Caco-2 (cell line): ENCODE data around the gene USP43. TPM values are rescaled to one million over a fixed set of nuclear protein-coding genes. Genes with fewer than 3 reads are reported as not detected.

Experiments
- BruUV-seq: library from RNA; stranded (reverse); fragments of 400-500 nt; replicated peaks from 2 replicates; lab custom pipeline; 2021; lab: Mats Ljungman, UMichigan
- CTCF ChIA-PET: fragments of 300-600 bp; sonication (Branson Sonifier 250); formaldehyde crosslinking; loops from one replicate; lab custom pipeline; 2022; ENCODE audit warnings: antibody characterized with exemption; lab: Charles Lee
- POLR2A ChIA-PET: fragments of 300-600 bp; sonication (Branson Sonifier 250); formaldehyde crosslinking; loops from one replicate; lab custom pipeline; 2022; ENCODE audit warnings: antibody characterized with exemption; lab: Charles Lee
- DNase-seq, 2 experiments: peaks; one replicate each; pipeline versions ENCODE4 v3.0.0 to v3.0.0-alpha.2; 2020 to 2022
- H3K27me3 ChIP-seq: replicated peaks from 2 replicates; pipeline ENCODE4 v1.6.0; 2011; ENCODE audit warnings: low read length; ENCODE audit not compliant: control insufficient read depth, insufficient read depth
- H3K36me3 ChIP-seq: 2 replicates; pipeline ENCODE4 v1.5.1; 2011; ENCODE audit warnings: low read length; ENCODE audit not compliant: control insufficient read depth, insufficient read depth
- H3K4me1 ChIP-seq: fragments of 250-450 bp; sonication (Bioruptor Pico); 2 replicates; pipeline ENCODE4 v1.5.1; 2020; ENCODE audit warnings: mild to moderate bottlenecking
- H3K4me3 ChIP-seq: 2 replicates; pipeline ENCODE4 v1.5.1; 2011; ENCODE audit warnings: low read depth, mild to moderate bottlenecking, control low read depth, low read length
- H3K9me3 ChIP-seq: fragments of 250-450 bp; sonication (Bioruptor Pico); 2 replicates; pipeline ENCODE4 v1.5.1; 2020; ENCODE audit warnings: mild to moderate bottlenecking, moderate library complexity
- H3K27ac Mint-ChIP-seq: one replicate; pipeline ENCODE4 v1.8.0; 2022; ENCODE audit warnings: mixed read lengths; ENCODE audit not compliant: unreplicated experiment
- H3K27me3 Mint-ChIP-seq: one replicate; pipeline ENCODE4 v1.8.0; 2022; ENCODE audit warnings: mixed read lengths; ENCODE audit not compliant: insufficient read depth, unreplicated experiment
- H3K36me3 Mint-ChIP-seq: one replicate; pipeline ENCODE4 v1.8.0; 2022; ENCODE audit warnings: mild to moderate bottlenecking, mixed read lengths; ENCODE audit not compliant: insufficient read depth, unreplicated experiment
- H3K4me1 Mint-ChIP-seq: one replicate; pipeline ENCODE4 v1.8.0; 2022; ENCODE audit warnings: low read depth, mixed read lengths; ENCODE audit not compliant: unreplicated experiment
- H3K4me3 Mint-ChIP-seq: one replicate; pipeline ENCODE4 v1.8.0; 2022; ENCODE audit warnings: mild to moderate bottlenecking, moderate library complexity, mixed read lengths; ENCODE audit not compliant: unreplicated experiment
- H3K9me3 Mint-ChIP-seq: one replicate; pipeline ENCODE4 v1.8.0; 2022; ENCODE audit warnings: mixed read lengths; ENCODE audit not compliant: unreplicated experiment
- intact Hi-C: fragments of 100-400 bp; cut with micrococcal nuclease; formaldehyde crosslinking; loops from one replicate; pipeline ENCODE4 v1.10.0; 2022; ENCODE audit not compliant: unreplicated experiment
- total RNA-seq: library from RNA; stranded (reverse); gene quantifications from 2 replicates; pipeline ENCODE4 v1.2.3, GENCODE V29; 2022
- TF ChIP-seq, protein P1 (sequence below), 2 experiments: fragments of 200-600 bp in 1 of 2; IDR thresholded peaks; 1 replicate in 1 of 2; 2 replicates in 1 of 2; pipeline versions ENCODE4 v1.5.1 to v1.8.0; 2011 to 2022; ENCODE audit warnings: antibody characterized with exemption in 1 of 2, control low read depth in 1 of 2, inconsistent platforms in 1 of 2, low read depth in 1 of 2, low read length in 1 of 2, mild to moderate bottlenecking in 1 of 2, moderate library complexity in 1 of 2; ENCODE audit not compliant: insufficient read depth in 1 of 2, severe bottlenecking in 1 of 2, unreplicated experiment in 1 of 2

Gene USP43
- total RNA-seq, 1 experiment from 2014 or later = 6.0 TPM

DNA sequence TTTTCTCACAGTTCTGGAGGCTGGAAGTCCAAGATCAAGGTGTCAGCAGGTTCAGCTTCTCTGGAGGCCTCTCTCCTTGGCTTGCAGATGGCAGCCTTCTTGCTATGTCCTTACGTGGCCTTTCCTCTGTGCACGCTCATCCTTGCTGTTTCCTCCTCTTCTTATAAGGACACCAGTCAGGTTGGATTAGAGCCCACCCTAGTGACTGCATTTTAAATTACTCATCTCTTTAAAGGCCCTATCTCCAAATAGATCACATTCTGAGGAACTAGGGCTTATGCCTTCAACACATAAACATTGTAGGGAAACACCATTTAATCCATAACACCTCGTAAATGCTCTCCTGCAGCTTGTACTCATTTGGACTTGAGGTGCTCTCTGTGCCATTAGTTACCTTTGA lies 109.8 kb downstream of the USP43 start:
- ChIA-PET CTCF (no interaction called here), POLR2A (no interaction called here)
- Histone ChIP-seq H3K9me3 (no peaks in the 10 kb centered on the region), H3K4me3 (no peak overlapping the region), H3K36me3 (no peaks in the 10 kb centered on the region), H3K4me1 (no peaks in the 10 kb centered on the region), H3K27me3 (no peaks in the 10 kb centered on the region)
- Mint-ChIP-seq H3K9me3 (no peaks in the 10 kb centered on the region), H3K27ac (no peak overlapping the region), H3K4me3 (no peak overlapping the region), H3K36me3 (no peaks in the 10 kb centered on the region), H3K27me3 (peaks cover 9% of the 10 kb centered on the region), H3K4me1 (no peaks in the 10 kb centered on the region)
- TF ChIP-seq, protein P1, sequence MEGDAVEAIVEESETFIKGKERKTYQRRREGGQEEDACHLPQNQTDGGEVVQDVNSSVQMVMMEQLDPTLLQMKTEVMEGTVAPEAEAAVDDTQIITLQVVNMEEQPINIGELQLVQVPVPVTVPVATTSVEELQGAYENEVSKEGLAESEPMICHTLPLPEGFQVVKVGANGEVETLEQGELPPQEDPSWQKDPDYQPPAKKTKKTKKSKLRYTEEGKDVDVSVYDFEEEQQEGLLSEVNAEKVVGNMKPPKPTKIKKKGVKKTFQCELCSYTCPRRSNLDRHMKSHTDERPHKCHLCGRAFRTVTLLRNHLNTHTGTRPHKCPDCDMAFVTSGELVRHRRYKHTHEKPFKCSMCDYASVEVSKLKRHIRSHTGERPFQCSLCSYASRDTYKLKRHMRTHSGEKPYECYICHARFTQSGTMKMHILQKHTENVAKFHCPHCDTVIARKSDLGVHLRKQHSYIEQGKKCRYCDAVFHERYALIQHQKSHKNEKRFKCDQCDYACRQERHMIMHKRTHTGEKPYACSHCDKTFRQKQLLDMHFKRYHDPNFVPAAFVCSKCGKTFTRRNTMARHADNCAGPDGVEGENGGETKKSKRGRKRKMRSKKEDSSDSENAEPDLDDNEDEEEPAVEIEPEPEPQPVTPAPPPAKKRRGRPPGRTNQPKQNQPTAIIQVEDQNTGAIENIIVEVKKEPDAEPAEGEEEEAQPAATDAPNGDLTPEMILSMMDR (IDR thresholded peaks at IDR 0.05; ENCODE audit: insufficient read depth in 1 of 2, low read depth in 1 of 2, low read length in 1 of 2, severe bottlenecking in 1 of 2, unreplicated experiment in 1 of 2) = no peak
- BruUV-seq = no TSS peak
- intact Hi-C loops = no loop called here
- DNase-seq = no peak

DNA sequence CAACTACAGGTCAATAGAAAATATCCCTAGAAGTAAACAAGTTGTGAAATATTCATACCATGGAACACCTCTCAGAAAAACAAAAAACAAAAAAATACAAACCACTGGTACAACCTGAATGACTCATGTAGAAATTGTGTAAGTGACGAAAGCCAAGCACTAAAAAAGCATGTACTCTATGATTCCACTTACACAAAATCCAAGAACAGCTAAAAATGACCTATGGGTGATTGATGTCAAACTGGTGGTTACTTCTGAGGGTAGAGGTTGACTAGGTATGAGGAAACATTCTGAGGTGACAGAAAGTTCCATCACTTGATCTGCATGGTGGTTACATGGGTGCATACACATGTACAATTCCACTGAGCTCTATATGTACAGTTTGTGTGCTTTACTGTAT lies 114.9 kb downstream of the USP43 start:
- Histone ChIP-seq H3K4me1 (no peaks in the 10 kb centered on the region), H3K9me3 (no peaks in the 10 kb centered on the region), H3K27me3 (no peaks in the 10 kb centered on the region), H3K4me3 (no peak overlapping the region), H3K36me3 (no peaks in the 10 kb centered on the region)
- H3K27ac Mint-ChIP-seq = no peak overlapping the region
- CTCF ChIA-PET = no interaction called here
- H3K4me1 Mint-ChIP-seq = peaks cover 5% of the 10 kb centered on the region
- H3K4me3 Mint-ChIP-seq = no peak overlapping the region
- BruUV-seq = no TSS peak
- no peak for DNase-seq
- H3K36me3 Mint-ChIP-seq = no peaks in the 10 kb centered on the region
- H3K27me3 Mint-ChIP-seq = peaks cover 4% of the 10 kb centered on the region
- H3K9me3 Mint-ChIP-seq = no peaks in the 10 kb centered on the region
- TF ChIP-seq, protein P1 (IDR thresholded peaks at IDR 0.05; ENCODE audit: insufficient read depth in 1 of 2, low read depth in 1 of 2, low read length in 1 of 2, severe bottlenecking in 1 of 2, unreplicated experiment in 1 of 2) = no peak
- intact Hi-C loops = no loop called here
- POLR2A ChIA-PET = no interaction called here

GRCh38 chr17:9763643-9764042 lies 118.3 kb downstream of the USP43 start:
- no peak overlapping the region for H3K4me3 Mint-ChIP-seq
- Histone ChIP-seq H3K36me3 (no peaks in the 10 kb centered on the region), H3K27me3 (no peaks in the 10 kb centered on the region), H3K4me1 (no peaks in the 10 kb centered on the region), H3K9me3 (no peaks in the 10 kb centered on the region), H3K4me3 (no peak overlapping the region)
- ChIA-PET CTCF (no interaction called here), POLR2A (no interaction called here)
- no peaks in the 10 kb centered on the region for H3K36me3 Mint-ChIP-seq
- no peaks in the 10 kb centered on the region for H3K9me3 Mint-ChIP-seq
- H3K4me1 Mint-ChIP-seq = peaks cover 5% of the 10 kb centered on the region
- BruUV-seq = no TSS peak
- no peak for DNase-seq
- peaks cover 4% of the 10 kb centered on the region for H3K27me3 Mint-ChIP-seq
- H3K27ac Mint-ChIP-seq = no peak overlapping the region
- TF ChIP-seq, protein P1 (IDR thresholded peaks at IDR 0.05; ENCODE audit: insufficient read depth in 1 of 2, low read depth in 1 of 2, low read length in 1 of 2, severe bottlenecking in 1 of 2, unreplicated experiment in 1 of 2) = no peak
- intact Hi-C loops = no loop called here
